VCaP (cell line): ENCODE results near the gene ZNF841.
A peak's percentile ranks its signal among the peaks of the same experiment; 100 is the strongest.
"Not testable (repeated sequence)": the region's sequence is repeated elsewhere in the genome, so short reads cannot be mapped to it uniquely, and the experiment has no call there.

ENCODE experiments used
- H3K27ac ChIP-seq: fragments of 450-650 bp; 2 replicates; pipeline ENCODE4 v1.5.1; 2017
- CTCF ChIP-seq: fragments of 450-650 bp; conservative IDR thresholded peaks from 2 replicates; pipeline ENCODE4 v1.5.1; 2017; ENCODE audit warnings: mild to moderate bottlenecking, moderate library complexity

The ZNF841 gene

GRCh38 chr19:52065399-52065798 lies 30.2 kb downstream of the ZNF841 start:
- H3K27ac ChIP-seq, result no peak overlapping the region
- TF ChIP-seq CTCF, result no peak

DNA sequence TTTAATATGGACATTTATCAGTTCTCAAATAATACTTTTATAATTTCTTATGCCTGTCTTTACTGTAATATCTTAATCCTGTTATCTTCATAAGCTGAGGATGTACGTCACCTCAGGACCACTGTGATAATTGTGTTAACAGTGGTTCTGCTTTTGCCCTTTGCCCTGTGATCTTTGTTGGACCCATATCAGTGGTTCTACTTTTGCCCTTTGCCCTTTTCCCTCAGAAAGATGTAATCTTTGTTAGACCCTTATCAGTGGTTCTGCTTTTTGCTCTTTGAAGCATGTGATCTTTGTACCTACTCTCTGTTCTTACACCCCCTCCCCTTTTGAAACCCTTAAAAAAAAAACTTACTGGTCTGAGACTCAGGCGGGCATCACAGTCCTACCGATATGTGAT lies 39.1 kb downstream of the ZNF841 start:
- H3K27ac ChIP-seq, result not testable (repeated sequence)

GRCh38 chr19:52051736-52052135 lies 43.8 kb downstream of the ZNF841 start:
- H3K27ac ChIP-seq, result peak overlapping the region; percentile 97

GRCh38 chr19:52048555-52049501 lies 46.7 kb downstream of the ZNF841 start, which contains the start of gene ZNF432:
ZNF432 (minus strand) TSS chr19:52048838; CDS start chr19:52046868, 1,970 bp downstream.
- H3K27ac ChIP-seq, result peak within 1 kb of the TSS; percentile 97

DNA sequence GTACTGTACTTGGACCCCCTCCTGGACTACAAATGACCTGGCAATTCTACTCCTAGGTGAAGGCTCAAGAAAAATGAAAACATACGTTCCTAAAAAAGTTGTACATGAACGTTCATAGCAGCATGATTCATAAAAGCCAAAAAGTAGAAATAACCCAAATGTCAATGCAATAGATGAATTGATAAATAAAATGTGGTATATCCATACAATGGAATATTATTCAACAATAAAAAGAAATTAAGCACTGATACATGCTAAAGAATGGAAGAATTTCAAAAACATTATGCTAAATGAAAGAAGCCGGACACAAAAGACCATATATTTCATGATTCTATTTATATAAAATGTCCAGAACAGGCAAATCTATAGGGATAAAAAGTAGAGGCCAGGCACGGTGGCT lies 56.4 kb downstream of the ZNF841 start:
- no peak for TF ChIP-seq CTCF
- no peak overlapping the region for H3K27ac ChIP-seq

More at GRCh38 chr19:52048555-52049501, 46.7 kb downstream of the ZNF841 start, which contains the start of gene ZNF432:
- TF ChIP-seq CTCF, result no peak

DNA sequence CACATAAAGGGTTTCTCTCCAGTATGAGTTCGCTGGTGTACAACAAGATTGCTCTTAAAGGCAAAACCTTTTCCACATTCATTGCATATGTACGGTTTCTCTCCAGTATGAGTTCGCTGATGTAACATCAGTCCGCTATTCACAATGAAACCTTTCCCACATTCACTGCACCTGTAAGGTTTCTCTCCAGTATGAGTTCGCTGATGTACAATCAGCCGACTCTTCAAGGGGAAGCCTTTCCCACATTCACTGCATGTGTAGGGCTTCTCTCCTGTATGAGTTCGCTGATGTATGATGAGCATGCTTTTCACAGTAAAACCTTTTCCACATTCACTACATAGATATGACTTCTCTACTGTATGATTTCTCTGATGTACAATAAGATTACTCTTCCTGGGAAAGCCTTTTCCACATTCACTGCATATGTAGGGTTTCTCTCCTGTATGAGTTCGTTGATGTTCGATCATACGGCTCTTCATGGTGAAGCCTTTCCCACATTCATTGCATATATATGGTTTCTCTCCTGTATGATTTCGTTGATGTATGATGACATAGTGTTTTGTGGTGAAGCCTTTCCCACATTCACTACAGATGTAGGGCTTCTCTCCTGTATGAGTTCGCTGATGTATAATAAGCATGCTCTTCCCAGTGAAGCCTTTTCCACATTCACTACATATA lies 61.4 kb downstream of the ZNF841 start:
- no peak for TF ChIP-seq CTCF
- H3K27ac ChIP-seq, result no peak overlapping the region

DNA sequence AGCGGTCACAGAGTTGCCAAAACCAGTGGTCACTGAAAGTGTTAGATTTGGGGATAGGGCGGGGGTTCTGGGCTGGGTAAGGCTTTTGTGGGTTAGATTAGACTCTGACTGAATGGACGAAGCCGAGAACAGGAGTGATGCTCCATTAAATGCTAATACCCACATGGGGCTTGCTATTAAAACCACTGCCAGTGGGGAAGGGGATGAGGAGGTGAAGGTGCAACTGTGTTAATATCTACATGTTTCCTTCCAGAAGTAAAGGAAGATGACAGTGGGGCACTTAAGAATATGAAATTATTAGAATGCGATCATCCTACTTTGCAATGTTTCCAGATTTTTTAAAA lies 66.8 kb downstream of the ZNF841 start:
- peak overlapping the region; percentile 100 for H3K27ac ChIP-seq
- TF ChIP-seq CTCF, result no peak

DNA sequence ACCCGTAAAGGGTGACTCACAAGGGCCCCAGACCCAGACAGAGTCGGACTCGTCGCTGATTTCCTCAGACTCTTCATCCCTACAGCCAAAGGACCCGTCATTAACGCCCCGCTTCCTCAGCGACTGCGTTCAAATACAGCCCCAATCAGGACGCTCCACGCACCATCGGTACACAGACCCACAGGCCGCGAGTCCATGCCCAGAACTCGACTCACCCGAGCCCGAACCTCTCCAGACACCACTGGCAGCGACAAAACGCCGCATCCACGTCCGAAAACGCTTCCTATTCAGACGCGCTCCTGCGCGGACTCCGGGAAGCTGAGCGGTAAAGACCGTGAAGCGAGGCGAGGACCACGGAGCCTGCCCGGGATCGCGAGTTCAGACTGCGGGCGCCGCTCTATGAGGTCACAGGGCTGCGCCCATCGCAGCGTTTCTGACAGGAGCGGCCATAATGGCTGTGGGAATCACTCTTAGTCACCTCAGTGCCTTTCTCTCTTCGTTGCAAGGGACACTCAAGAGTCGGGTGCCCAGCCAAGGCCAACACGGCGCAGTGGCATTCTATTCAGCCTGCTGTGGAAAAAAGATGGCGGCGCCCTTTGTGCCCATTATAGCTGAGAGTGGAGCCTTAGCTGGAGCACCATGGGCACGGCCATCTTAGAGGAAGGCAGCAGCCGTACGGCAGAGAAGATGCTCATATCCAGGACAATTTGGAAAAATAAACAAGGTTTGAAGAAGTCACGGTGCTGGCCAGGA lies 67.4 kb downstream of the ZNF841 start, which contains the start of gene ZNF614:
ZNF614 (minus strand) TSS at position 353 of the 753 bp plus-strand sequence. CDS start 2,634 bp downstream, outside the sequence.
- TF ChIP-seq CTCF, result no peak
- H3K27ac ChIP-seq, result peak within 1 kb of the TSS; percentile 100

DNA sequence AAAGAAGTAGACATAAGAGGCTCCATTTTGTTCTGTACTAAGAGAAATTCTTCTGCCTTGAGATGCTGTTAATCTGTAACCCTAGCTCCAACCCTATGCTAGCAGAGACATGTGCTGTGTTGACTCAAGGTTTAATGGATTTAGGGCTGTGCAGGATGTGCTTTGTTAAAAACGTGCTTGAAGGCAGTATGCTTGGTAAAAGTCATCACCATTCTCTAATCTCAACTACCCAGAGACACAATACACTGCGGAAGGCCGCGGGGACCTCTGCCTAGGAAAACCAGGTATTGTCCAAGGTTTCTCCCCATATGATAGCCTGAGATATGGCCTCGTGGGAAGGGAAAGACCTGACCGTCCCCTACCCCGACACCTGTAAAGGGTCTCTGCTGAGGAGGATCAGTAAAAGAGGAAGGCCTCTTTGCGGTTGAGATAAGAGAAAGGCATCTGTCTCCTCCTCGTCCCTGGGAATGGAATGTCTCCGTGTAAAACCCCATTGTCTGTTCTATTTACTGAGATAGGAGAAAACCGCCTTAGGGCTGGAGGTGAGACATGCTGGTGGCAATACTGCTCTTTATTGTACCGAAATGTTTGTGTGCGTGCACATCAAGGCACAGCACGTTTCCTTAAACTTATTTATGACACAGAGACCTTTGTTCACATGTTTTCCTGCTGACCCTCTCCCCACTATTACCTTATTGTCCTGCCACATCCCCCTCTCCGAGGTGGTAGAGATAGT lies 69.1 kb downstream of the ZNF841 start:
- peak overlapping the region; percentile 100 for H3K27ac ChIP-seq

GRCh38 chr19:52024478-52024877 lies 71.1 kb downstream of the ZNF841 start:
- peak overlapping the region; percentile 100 for H3K27ac ChIP-seq
